Measurements from ENCODE around the gene TNNT3.
"Not testable (repeated sequence)": the region's sequence is repeated elsewhere in the genome, so short reads cannot be mapped to it uniquely, and the experiment has no call there.

Gene TNNT3

GRCh38 chr11:1919391-1920127 is at the start of gene TNNT3:
TNNT3 (plus strand) TSS chr11:1919703; CDS start chr11:1922875, 3,172 bp downstream.
- no peak for DNase-seq

- no peak for DNase-seq
Observed at GRCh38 chr11:1870326-1870696, 49.2 kb upstream of the TNNT3 start.

- DNase-seq, result no peak
Observed at GRCh38 chr11:1870721-1871466, 48.6 kb upstream of the TNNT3 start.

GRCh38 chr11:1871531-1871930 is 48.0 kb upstream of the TNNT3 start:
- no peak for DNase-seq

- DNase-seq, result no peak
Observed at GRCh38 chr11:1872267-1872985, 47.1 kb upstream of the TNNT3 start.

- DNase-seq, result no peak
Observed at GRCh38 chr11:1873048-1873812, 46.3 kb upstream of the TNNT3 start.

GRCh38 chr11:1873813-1874150 is 45.7 kb upstream of the TNNT3 start:
- not testable (repeated sequence) for DNase-seq

- DNase-seq, result not testable (repeated sequence)
Observed at GRCh38 chr11:1874441-1875092, 44.9 kb upstream of the TNNT3 start.

- DNase-seq, result no peak
Observed at GRCh38 chr11:1875093-1875850, 44.2 kb upstream of the TNNT3 start.

- DNase-seq, result not testable (repeated sequence)
Observed at GRCh38 chr11:1875851-1876301, 43.6 kb upstream of the TNNT3 start.

GRCh38 chr11:1876361-1877063 is 43.0 kb upstream of the TNNT3 start:
- DNase-seq, result no peak

- DNase-seq, result no peak
Observed at GRCh38 chr11:1877211-1878136, 42.0 kb upstream of the TNNT3 start.

- DNase-seq, result no peak
Observed at GRCh38 chr11:1878137-1879031, 41.1 kb upstream of the TNNT3 start.

- DNase-seq, result no peak
Observed at GRCh38 chr11:1879342-1879940, 40.1 kb upstream of the TNNT3 start.

GRCh38 chr11:1879941-1880720 is 39.4 kb upstream of the TNNT3 start:
- DNase-seq, result no peak

GRCh38 chr11:1880746-1881441 is 38.6 kb upstream of the TNNT3 start:
- no peak for DNase-seq

All from amniotic stem cell (primary cell).